ENCODE measurements around the gene RBMS2. TPM values are rescaled to one million over a fixed set of nuclear protein-coding genes. Genes with fewer than 3 reads are reported as not detected.

RBMS2 gene
- total RNA-seq, 1 experiment from 2014 or later, result 40.8 TPM

GRCh38 chr12:56636675-56637540 is 115.3 kb downstream of the RBMS2 start:
- Histone ChIP-seq H3K79me2 (ENCODE audit: insufficient read depth, low read length) (peaks cover 64% of the 10 kb centered on the region), H3K27ac (ENCODE audit: low read depth, low read length) (peak overlapping the region; percentile 88), H3K4me1 (ENCODE audit: control insufficient read depth in 1 of 2, insufficient read depth in 2 of 2, low read length in 2 of 2) (peaks cover 32 to 62% of the 10 kb centered on the region in 2 experiments), H3K4me2 (ENCODE audit: low read length) (peak overlapping the region; percentile 98), H4K20me1 (ENCODE audit: insufficient read depth) (no peaks in the 10 kb centered on the region), H2AFZ (ENCODE audit: low read depth, low read length, poor library complexity, severe bottlenecking) (no peak overlapping the region), H3K9me2 (ENCODE audit: insufficient read depth) (no peaks in the 10 kb centered on the region), H3K4me3 (replicated peaks in 1 of 2; ENCODE audit: low read depth in 1 of 2, low read length in 2 of 2) (peak overlapping the region; percentile 80 to 93), H3K9me3 (ENCODE audit: control insufficient read depth in 1 of 2, insufficient read depth in 1 of 2, low read depth in 1 of 2, low read length in 2 of 2) (no peaks in the 10 kb centered on the region), H3K36me3 (ENCODE audit: control insufficient read depth in 1 of 2, insufficient read depth in 2 of 2, low read length in 2 of 2) (peaks cover 24 to 32% of the 10 kb centered on the region in 2 experiments), H3K9ac (ENCODE audit: low read length) (peak overlapping the region; percentile 79), H3K27me3 (ENCODE audit: insufficient read depth, low read length) (no peaks in the 10 kb centered on the region)
- peak; percentile 69 for ATAC-seq
- peak; percentile 99 for DNase-seq (ENCODE audit: low read depth, low spot score)
- intact Hi-C loops (cut with micrococcal nuclease), result loop anchor here (2.0 kb wide), 4 partner anchors 52 to 518 kb away; partner anchors contain the start of genes PTGES3, RBMS2 and ZC3H10
- TF ChIP-seq, protein P1, sequence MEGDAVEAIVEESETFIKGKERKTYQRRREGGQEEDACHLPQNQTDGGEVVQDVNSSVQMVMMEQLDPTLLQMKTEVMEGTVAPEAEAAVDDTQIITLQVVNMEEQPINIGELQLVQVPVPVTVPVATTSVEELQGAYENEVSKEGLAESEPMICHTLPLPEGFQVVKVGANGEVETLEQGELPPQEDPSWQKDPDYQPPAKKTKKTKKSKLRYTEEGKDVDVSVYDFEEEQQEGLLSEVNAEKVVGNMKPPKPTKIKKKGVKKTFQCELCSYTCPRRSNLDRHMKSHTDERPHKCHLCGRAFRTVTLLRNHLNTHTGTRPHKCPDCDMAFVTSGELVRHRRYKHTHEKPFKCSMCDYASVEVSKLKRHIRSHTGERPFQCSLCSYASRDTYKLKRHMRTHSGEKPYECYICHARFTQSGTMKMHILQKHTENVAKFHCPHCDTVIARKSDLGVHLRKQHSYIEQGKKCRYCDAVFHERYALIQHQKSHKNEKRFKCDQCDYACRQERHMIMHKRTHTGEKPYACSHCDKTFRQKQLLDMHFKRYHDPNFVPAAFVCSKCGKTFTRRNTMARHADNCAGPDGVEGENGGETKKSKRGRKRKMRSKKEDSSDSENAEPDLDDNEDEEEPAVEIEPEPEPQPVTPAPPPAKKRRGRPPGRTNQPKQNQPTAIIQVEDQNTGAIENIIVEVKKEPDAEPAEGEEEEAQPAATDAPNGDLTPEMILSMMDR (IDR thresholded peaks at IDR 0.05 in 2 of 3, conservative IDR thresholded peaks at IDR 0.05 in 1 of 3; ENCODE audit: borderline replicate concordance in 1 of 3, insufficient read depth in 1 of 3, low read depth in 2 of 3, low read length in 2 of 3), result peak in 2 of 3 experiments; percentile 71 to 73; a peak in 4 of 6 replicates
- peak; percentile 85 for TF ChIP-seq POLR2AphosphoS5 (IDR thresholded peaks at IDR 0.05; ENCODE audit: low read depth, low read length)
- no peak for TF ChIP-seq SRF (IDR thresholded peaks at IDR 0.05; ENCODE audit: low read depth)
- POLR2A ChIA-PET, result interaction anchor here (0.5 to 2.3 kb wide), 15 partner anchors 8 to 448 kb away, joined by 3 to 23 read pairs (median 3); partner anchors contain the start of genes ATP5F1B, COQ10A, NACA and PTGES3
- RAD21 ChIA-PET (ENCODE audit: low non-redundant PET in 1 of 2, low total read pairs in 2 of 2, uncharacterized antibody in 2 of 2, unreplicated experiment in 2 of 2), result interaction anchor here (0.7 to 1.2 kb wide), 5 partner anchors 9 to 452 kb away, joined by 3 to 4 read pairs (median 3); partner anchors contain the start of genes RBMS2 (in 2 of the 2), ATP5F1B (in 1 of the 2) and NAB2 (in 1 of the 2)
- CTCF ChIA-PET, result interaction anchor here (0.6 to 3.6 kb wide), 43 partner anchors 9 to 663 kb away, joined by 3 to 34 read pairs (median 4); partner anchors contain the start of genes ATP5F1B, CNPY2, PTGES3 and RAB5B
- TSS peak; percentile 62 for BruUV-seq (replicated peaks)
